ENCODE results near the gene SIT1. TPM values are rescaled to one million over a fixed set of nuclear protein-coding genes. Genes with fewer than 3 reads are reported as not detected.
A peak's percentile ranks its signal among the peaks of the same experiment; 100 is the strongest.
"Not testable (repeated sequence)": the region's sequence is repeated elsewhere in the genome, so short reads cannot be mapped to it uniquely, and the experiment has no call there.

SIT1 gene
- total RNA-seq, 1 experiment from 2014 or later = not detected

DNA sequence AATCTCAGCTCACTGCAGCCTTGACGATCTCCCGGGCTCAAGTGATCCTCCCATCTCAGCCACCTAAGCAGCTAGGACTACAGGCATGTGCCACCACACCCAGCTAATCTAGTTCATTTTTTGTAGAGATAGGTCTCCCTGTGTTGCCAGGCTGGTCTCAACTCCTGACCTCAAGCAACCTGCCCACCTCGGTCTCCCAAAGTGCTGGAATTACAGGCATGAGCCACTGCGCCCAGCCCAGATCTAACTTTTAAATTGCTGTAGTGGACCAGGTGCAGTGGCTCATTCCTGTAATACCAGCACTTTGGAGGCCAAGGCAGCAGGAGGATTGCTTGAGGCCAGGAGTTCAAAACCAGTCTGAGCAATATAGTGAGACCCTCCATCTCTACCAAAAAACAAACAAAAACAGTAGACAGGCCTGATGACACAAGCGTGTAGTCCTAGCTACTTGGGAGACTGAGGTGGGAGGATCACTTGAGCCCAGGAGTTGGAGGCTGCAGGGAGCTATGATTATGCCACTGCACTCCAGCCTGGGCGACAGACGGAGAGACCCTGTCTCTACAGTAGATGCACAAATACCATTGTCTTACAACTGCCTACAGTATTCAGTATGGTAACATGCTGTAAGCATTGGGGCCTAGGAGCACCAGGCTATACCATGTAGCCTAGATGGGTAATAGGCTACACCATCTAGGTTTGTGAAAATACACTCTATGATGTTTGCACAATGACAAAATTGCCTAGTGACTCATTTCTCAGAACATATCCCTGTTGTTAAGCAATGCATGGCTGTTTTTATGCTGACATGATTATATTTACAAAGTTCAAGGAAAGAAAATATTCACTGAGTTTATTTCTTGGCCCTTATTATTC, 1.5 kb upstream of the SIT1 start:
- Mint-ChIP-seq H3K9me3 (ENCODE audit: low read depth, unreplicated experiment) (no peaks in the 10 kb centered on the region), H3K4me1 (ENCODE audit: low read depth, unreplicated experiment) (peaks cover 12% of the 10 kb centered on the region), H3K36me3 (ENCODE audit: insufficient read depth, unreplicated experiment) (peaks cover 3% of the 10 kb centered on the region), H3K27me3 (ENCODE audit: unreplicated experiment) (peaks cover 19% of the 10 kb centered on the region), H3K27ac (ENCODE audit: unreplicated experiment) (no peak overlapping the region), H3K4me3 (ENCODE audit: low read depth, unreplicated experiment) (no peak overlapping the region)
- DNase-seq = no peak
- TF ChIP-seq, protein P1, sequence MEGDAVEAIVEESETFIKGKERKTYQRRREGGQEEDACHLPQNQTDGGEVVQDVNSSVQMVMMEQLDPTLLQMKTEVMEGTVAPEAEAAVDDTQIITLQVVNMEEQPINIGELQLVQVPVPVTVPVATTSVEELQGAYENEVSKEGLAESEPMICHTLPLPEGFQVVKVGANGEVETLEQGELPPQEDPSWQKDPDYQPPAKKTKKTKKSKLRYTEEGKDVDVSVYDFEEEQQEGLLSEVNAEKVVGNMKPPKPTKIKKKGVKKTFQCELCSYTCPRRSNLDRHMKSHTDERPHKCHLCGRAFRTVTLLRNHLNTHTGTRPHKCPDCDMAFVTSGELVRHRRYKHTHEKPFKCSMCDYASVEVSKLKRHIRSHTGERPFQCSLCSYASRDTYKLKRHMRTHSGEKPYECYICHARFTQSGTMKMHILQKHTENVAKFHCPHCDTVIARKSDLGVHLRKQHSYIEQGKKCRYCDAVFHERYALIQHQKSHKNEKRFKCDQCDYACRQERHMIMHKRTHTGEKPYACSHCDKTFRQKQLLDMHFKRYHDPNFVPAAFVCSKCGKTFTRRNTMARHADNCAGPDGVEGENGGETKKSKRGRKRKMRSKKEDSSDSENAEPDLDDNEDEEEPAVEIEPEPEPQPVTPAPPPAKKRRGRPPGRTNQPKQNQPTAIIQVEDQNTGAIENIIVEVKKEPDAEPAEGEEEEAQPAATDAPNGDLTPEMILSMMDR (IDR thresholded peaks at IDR 0.05; ENCODE audit: unreplicated experiment) = no peak
- CTCF ChIA-PET = no interaction called here
- intact Hi-C loops (cut with micrococcal nuclease; ENCODE audit: unreplicated experiment) = no loop called here
- no TSS peak for BruUV-seq (replicated peaks)

DNA sequence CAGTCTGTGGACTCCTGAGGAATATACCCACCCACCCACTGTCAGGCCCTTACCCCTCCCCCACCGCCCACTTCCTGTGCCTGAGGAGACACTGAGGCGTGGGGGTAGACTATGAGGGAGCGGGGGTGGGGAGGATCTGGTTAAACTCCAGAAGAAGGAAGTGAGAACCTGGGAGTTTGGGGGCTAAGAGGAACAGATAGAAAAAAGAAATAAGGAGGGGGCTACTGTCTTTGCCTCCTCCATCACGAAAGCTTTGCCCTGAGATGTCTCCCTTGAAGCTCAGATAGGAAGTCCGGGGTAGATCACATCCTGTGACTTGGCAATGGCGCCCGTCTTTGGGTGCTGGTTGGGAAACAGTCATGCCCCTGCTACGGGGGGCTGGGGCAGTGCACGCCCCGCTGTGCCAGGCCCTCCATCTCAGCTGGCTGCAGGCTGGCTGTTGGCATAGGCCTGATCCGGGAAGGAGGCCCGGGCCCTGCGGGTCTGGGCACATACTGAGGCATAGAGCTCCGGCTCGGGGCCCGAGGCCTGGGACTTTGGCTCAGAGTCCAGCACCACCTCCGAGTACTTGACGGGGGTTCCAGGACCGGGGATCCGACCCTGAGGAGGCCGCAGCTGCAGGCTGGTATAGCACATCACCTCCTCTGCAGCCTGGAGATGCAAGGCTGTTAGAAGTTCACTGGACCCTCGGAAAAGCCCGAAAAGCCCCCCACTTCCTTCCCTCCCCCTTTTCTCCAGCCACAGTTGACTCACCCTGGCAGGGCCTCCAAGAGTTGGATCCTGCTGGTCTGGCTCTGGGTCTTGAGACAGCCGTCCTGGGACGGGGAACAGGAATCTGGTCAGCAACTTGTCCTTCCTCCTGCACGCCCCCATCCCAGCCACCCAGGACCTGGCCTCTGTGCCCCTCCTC, 1.0 kb downstream of the SIT1 start:
- no peak overlapping the region for H3K27ac Mint-ChIP-seq (ENCODE audit: unreplicated experiment)
- peaks cover 22% of the 10 kb centered on the region for H3K27me3 Mint-ChIP-seq (ENCODE audit: unreplicated experiment)
- CTCF ChIA-PET = interaction anchor here (1.1 kb wide), 1 partner anchor 15 kb away, joined by 3 read pairs; the partner anchor contains the start of gene ARHGEF39
- peaks cover 12% of the 10 kb centered on the region for H3K4me1 Mint-ChIP-seq (ENCODE audit: low read depth, unreplicated experiment)
- H3K4me3 Mint-ChIP-seq (ENCODE audit: low read depth, unreplicated experiment) = no peak overlapping the region
- intact Hi-C loops (cut with micrococcal nuclease; ENCODE audit: unreplicated experiment) = no loop called here
- peaks cover 12% of the 10 kb centered on the region for H3K36me3 Mint-ChIP-seq (ENCODE audit: insufficient read depth, unreplicated experiment)
- H3K9me3 Mint-ChIP-seq (ENCODE audit: low read depth, unreplicated experiment) = no peaks in the 10 kb centered on the region
- no peak for DNase-seq
- BruUV-seq (replicated peaks) = no TSS peak
- TF ChIP-seq, protein P1 (IDR thresholded peaks at IDR 0.05; ENCODE audit: unreplicated experiment) = no peak

DNA sequence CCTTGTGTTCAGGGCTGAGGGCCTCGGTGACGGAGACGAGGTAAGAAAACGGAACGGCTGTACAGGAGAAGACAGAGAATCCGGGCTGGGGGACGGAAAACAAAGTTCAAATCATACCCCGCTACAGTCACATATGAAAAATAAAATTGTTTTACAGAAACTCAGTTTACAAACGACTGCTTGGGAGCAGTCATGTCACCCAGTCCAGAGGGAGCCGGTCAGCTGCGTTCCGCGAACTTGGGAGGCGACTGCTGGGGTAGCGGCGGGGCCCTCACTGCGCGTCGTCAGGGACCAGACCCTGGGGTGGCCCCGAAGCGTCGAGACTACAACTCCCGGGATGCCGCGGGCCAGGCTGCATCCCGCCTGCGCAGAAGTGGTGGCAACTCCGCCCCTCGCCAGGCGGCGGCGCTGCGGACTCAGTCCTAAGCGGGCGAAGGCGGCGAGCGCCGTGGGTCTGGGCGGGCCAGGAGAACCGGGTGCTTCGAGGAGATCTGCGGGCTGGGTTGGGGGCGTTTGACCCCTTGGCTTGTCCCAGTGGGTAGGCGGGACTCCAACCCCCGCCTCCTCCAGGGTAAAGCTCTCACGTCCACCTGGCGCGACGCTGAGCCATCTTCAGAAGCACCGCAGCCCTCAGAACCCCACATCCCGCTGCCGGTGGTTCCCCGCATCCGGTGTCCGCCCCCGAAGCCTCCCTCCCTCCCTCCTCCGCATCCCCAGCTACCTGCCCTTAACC, 4.0 kb downstream of the SIT1 start:
- Mint-ChIP-seq H3K27me3 (ENCODE audit: unreplicated experiment) (peaks cover 22% of the 10 kb centered on the region), H3K9me3 (ENCODE audit: low read depth, unreplicated experiment) (no peaks in the 10 kb centered on the region), H3K4me3 (ENCODE audit: low read depth, unreplicated experiment) (peak overlapping the region; percentile 84), H3K36me3 (ENCODE audit: insufficient read depth, unreplicated experiment) (peaks cover 12% of the 10 kb centered on the region), H3K27ac (ENCODE audit: unreplicated experiment) (peak overlapping the region; percentile 89), H3K4me1 (ENCODE audit: low read depth, unreplicated experiment) (peaks cover 12% of the 10 kb centered on the region)
- peak; percentile 89 for DNase-seq
- TF ChIP-seq, protein P1 (IDR thresholded peaks at IDR 0.05; ENCODE audit: unreplicated experiment) = peak; percentile 70
- CTCF ChIA-PET = interaction anchor here (0.6 to 1.6 kb wide), 8 partner anchors 11 to 887 kb away, joined by 3 to 7 read pairs (median 5); partner anchors contain the start of genes CCDC107, CREB3, RMRP and TLN1
- BruUV-seq (replicated peaks) = no TSS peak
- intact Hi-C loops (cut with micrococcal nuclease; ENCODE audit: unreplicated experiment) = no loop called here

DNA sequence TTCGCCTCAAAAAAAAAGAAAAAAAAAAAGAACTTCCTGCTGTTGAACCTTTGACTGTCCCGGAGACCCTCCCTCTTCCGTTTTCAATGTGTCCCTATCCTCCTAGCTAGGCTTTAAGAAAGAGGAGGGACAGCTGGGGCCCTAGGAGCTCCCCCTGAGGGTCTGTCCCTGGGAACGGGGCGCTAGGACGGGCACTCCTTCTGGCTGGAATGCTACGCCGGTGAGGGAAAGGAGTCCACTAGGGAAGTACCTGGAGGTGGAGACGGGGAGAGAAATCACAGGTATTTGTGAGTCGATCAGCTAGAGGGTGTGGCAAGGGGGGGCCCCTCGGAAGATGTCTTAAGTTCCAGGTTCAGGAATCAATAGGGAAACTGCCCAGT, 4.6 kb downstream of the SIT1 start:
- H3K27me3 Mint-ChIP-seq (ENCODE audit: unreplicated experiment) = peaks cover 22% of the 10 kb centered on the region
- no peaks in the 10 kb centered on the region for H3K9me3 Mint-ChIP-seq (ENCODE audit: low read depth, unreplicated experiment)
- peak overlapping the region; percentile 84 for H3K4me3 Mint-ChIP-seq (ENCODE audit: low read depth, unreplicated experiment)
- CTCF ChIA-PET = interaction anchor here (1.0 to 1.6 kb wide), 8 partner anchors 12 to 144 kb away, joined by 3 to 7 read pairs (median 5); partner anchors contain the start of genes CCDC107, CREB3, RMRP and TLN1
- peaks cover 12% of the 10 kb centered on the region for H3K36me3 Mint-ChIP-seq (ENCODE audit: insufficient read depth, unreplicated experiment)
- peaks cover 12% of the 10 kb centered on the region for H3K4me1 Mint-ChIP-seq (ENCODE audit: low read depth, unreplicated experiment)
- TF ChIP-seq, protein P1 (IDR thresholded peaks at IDR 0.05; ENCODE audit: unreplicated experiment) = no peak
- DNase-seq = peak; percentile 57
- intact Hi-C loops (cut with micrococcal nuclease; ENCODE audit: unreplicated experiment) = no loop called here
- no TSS peak for BruUV-seq (replicated peaks)
- H3K27ac Mint-ChIP-seq (ENCODE audit: unreplicated experiment) = peak overlapping the region; percentile 89

DNA sequence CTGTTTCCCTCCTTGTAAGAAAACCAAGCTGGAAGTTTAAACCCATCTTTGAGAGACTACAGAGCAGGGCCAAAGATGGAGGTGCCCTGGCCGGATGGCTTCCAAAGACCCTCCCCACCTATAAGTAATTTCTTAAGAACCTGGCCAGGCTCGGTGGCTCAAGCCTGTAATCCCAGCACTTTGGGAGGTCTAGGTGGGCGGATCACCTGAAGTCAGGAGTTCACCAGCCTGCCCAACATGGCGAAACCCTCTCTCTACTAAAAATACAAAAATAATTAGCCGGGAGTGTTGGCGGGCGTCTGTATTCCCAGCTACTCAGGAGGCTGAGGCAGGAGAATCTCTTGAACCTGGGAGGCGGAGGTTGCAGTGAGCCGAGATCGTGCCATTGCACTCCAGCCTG, 5.0 kb downstream of the SIT1 start:
- DNase-seq; BruUV-seq (replicated peaks); H3K9me3 Mint-ChIP-seq (ENCODE audit: low read depth, unreplicated experiment); intact Hi-C loops (cut with micrococcal nuclease; ENCODE audit: unreplicated experiment): not testable (repeated sequence)
- peaks cover 12% of the 10 kb centered on the region for H3K4me1 Mint-ChIP-seq (ENCODE audit: low read depth, unreplicated experiment)
- CTCF ChIA-PET = interaction anchor here (1.2 to 1.6 kb wide), 7 partner anchors 11 to 144 kb away, joined by 3 to 7 read pairs (median 5); partner anchors contain the start of genes CCDC107, CREB3, RMRP and TLN1
- peaks cover 12% of the 10 kb centered on the region for H3K36me3 Mint-ChIP-seq (ENCODE audit: insufficient read depth, unreplicated experiment)
- peak overlapping the region; percentile 89 for H3K27ac Mint-ChIP-seq (ENCODE audit: unreplicated experiment)
- H3K27me3 Mint-ChIP-seq (ENCODE audit: unreplicated experiment) = peaks cover 22% of the 10 kb centered on the region
- H3K4me3 Mint-ChIP-seq (ENCODE audit: low read depth, unreplicated experiment) = peak overlapping the region; percentile 84
